Cardiac fibroblast (primary cell): ENCODE data around the gene KANSL2.
"Not testable (repeated sequence)": the region's sequence is repeated elsewhere in the genome, so short reads cannot be mapped to it uniquely, and the experiment has no call there.

ENCODE experiments used
- DNase-seq, 2 donors: peaks; one replicate each; pipeline versions ENCODE4 v3.0.0 to v3.0.0-alpha.2; 2010; ENCODE audit warnings: low read depth in 2 of 2
- H3K4me3 ChIP-seq, 2 donors: replicated peaks in 1 of 2; 1 replicate in 1 of 2; 2 replicates in 1 of 2; pipeline ENCODE4 v1.5.1; 2011; ENCODE audit warnings: low read depth in 2 of 2, low read length in 2 of 2, mild to moderate bottlenecking in 2 of 2, moderate library complexity in 1 of 2
- TF ChIP-seq, protein P1 (sequence below): IDR thresholded peaks from one replicate; pipeline ENCODE4 v1.5.1; 2011; ENCODE audit warnings: low read depth, mild to moderate bottlenecking, low read length, inconsistent platforms

Gene KANSL2

DNA sequence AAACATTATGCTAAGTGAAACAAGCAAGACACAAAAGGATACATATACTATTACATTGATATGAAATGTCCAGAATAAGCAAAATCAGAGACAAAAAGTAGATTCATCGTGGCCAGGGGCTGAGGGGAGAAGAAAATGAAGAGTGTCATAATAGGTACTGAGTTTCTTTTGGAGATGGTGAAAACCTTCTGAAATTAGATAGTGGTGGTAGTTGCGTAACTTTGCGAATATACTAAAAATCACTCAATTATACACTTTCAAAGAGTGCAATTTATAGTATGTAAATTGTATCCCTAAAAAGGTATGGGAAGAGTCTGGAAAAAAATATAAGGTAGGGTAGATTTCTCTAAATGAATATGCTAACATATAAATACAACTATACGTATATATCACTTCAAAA is 22.2 kb downstream of the KANSL2 start:
- no peak for DNase-seq
- TF ChIP-seq, protein P1, sequence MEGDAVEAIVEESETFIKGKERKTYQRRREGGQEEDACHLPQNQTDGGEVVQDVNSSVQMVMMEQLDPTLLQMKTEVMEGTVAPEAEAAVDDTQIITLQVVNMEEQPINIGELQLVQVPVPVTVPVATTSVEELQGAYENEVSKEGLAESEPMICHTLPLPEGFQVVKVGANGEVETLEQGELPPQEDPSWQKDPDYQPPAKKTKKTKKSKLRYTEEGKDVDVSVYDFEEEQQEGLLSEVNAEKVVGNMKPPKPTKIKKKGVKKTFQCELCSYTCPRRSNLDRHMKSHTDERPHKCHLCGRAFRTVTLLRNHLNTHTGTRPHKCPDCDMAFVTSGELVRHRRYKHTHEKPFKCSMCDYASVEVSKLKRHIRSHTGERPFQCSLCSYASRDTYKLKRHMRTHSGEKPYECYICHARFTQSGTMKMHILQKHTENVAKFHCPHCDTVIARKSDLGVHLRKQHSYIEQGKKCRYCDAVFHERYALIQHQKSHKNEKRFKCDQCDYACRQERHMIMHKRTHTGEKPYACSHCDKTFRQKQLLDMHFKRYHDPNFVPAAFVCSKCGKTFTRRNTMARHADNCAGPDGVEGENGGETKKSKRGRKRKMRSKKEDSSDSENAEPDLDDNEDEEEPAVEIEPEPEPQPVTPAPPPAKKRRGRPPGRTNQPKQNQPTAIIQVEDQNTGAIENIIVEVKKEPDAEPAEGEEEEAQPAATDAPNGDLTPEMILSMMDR, result no peak
- H3K4me3 ChIP-seq, result no peak overlapping the region

DNA sequence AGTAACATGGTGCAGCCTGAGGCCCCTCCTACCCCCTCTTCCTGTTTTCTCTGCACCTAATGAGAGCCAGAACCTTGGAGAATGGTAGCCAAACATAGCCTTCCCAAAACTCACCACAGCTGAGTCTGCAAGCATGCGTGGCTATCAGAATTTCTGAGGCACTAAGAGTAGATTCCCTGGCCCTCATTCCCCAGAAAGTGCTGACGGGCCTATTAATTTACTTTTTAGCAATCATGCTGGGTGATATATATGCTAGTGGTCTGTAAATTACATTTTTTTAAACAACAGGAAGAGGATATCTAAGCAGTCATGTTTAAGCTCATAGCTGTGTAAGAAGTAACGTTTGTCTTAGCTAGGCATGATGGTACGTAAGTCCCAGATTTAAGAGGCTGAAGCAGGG is 30.4 kb downstream of the KANSL2 start:
- no peak for DNase-seq
- no peak overlapping the region for H3K4me3 ChIP-seq
- TF ChIP-seq, protein P1, result no peak

DNA sequence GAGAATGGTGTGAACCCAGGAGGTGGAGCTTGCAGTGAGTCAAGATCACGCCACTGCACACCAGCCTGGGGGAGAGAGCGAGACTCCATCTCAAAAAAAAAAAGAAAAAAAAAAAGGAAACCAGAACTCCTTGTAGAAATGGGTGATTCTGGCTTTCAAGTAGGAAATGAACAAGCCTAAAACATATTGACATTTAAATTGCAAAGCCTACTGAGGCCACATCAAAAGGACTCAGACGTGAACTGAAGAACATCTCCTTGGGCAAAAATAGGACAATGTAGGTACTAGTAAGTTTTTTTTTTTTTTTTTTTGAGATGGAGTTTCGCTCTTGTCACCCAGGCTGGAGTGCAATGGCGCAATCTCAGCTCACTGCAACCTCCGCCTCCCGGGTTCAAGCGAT is 36.7 kb downstream of the KANSL2 start:
- H3K4me3 ChIP-seq, DNase-seq: not testable (repeated sequence)

DNA sequence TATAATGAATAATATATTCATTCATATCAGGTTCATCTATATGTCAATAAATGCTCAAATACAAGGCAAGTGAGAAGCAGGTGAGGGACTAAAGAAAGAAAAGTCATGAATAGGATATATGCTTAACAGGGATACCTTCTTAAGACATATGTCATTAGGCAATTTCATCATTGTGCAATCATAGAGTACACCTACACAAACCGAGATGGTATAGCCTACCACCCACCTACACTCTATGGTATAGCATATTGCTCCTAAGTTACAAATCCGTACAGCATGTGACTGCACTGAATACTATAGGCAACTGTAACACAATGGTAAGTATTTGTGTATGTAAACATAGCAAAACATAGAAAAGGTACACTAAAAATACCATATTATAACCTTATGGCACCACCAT is 39.0 kb downstream of the KANSL2 start:
- TF ChIP-seq, protein P1, result no peak
- DNase-seq, result no peak

DNA sequence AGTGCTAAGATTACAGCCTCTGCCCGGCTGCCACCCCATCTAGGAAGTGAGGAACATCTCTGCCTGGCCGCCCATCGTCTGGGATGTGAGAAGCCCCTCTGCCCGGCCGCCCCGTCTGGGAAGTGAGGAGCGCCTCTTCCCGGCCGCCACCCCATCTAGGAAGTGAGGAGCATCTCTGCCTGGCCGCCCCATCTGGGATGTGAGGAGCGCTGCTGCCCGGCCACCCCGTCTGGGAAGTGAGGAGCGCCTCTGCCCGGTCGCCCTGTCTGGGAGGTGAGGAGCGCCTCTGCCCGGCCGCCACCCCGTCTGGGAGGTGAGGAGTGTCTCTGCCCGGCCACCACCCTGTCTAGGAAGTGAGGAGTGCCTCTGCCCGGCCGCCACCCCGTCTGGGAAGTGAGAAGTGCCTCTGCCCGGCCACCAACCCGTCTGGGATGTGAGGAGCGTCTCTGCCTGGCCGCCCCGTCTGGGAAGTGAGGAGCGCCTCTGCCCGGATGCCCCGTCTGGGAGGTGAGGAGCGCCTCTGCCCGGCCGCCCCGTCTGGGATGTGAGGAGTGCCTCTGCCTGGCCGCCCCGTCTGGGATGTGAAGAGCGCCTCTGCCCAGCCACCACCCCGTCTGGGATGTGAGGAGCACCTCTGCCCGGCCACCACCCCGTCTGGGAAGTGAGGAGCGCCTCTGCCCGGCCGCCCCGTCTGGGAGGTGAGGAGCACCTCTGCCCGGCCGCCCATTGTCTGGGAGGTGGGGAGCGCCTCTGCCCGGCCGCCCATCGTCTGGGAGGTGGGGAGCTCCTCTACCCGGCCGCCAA is 40.1 kb downstream of the KANSL2 start:
- DNase-seq, H3K4me3 ChIP-seq: not testable (repeated sequence)

More for the DNA sequence above, 39.0 kb downstream of the KANSL2 start:
- H3K4me3 ChIP-seq, result no peak overlapping the region

DNA sequence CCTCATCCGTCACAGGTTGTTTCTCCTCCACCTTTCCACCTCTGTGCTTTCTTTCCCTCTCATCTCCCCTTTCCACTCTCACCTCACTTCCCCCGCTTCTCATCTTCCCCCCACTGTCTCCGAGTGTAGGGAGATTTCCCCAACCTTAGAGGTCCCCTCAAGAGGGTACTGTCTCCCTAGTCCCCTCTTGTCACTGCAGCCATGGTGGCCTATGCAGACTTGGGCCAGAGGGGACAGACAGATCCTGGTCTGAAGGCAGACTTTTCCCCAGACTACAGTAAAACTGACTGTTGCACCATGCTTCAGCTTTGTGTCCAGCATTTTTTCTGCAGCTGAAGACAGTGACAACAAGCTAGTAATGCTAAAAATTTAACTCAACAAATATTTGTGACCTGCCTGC is 41.2 kb downstream of the KANSL2 start:
- TF ChIP-seq, protein P1, result no peak
- DNase-seq, result no peak
- no peak overlapping the region for H3K4me3 ChIP-seq

DNA sequence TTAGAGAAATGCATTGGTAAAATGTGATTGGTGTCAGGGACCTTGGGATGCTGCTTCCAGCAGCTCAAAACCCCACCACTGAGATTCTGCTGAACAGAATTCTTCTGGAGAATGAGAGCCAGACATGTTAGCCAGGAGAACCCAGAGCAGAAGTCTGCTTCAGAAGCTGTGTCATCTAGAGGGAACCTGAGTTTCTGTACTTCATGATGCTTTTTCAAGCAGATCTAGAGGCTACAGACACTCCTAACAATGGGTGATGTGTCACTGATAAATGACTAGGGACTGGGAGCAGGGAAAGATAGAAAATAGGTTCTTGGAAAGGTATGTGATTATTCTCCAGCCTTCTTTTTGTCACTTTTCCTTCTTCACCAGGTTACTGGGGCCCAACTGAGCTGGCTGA is 41.6 kb downstream of the KANSL2 start:
- no peak overlapping the region for H3K4me3 ChIP-seq
- DNase-seq, result no peak
- TF ChIP-seq, protein P1, result no peak

DNA sequence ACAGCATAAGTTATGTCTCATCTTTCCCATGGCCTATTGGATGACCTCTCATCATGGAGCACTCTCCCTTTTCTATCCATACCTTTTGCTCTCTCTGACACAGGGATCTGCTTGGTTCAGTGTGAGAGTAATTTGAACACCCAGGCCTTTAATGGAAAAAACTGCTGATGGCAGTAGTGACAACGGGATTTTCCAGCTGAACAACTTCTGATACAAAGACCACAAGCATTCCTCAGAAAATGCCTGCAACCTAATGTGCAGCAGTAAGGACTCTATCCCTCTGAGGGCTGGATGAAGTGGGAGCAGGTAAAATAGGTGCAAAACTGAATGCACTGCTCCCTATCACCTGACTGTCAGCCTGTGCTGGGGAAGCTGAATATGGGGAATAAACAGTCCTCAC is 51.0 kb downstream of the KANSL2 start:
- no peak for DNase-seq
- no peak overlapping the region for H3K4me3 ChIP-seq
- TF ChIP-seq, protein P1, result no peak
